Stimulated activated memory B cell treated with anti-CD40 and anti-IgM and Interleukin-4, amounts not matched to agents 10 μg/mL and 1 μg/mL and 100 μg/mL, for 72 hours (primary cell): Measurements from ENCODE around the gene TOMM20.
A peak's percentile ranks its signal among the peaks of the same experiment; 100 is the strongest.

Source experiments
- ATAC-seq: fragments of 150-1000 bp; cut with Tn5 transposase; 2 replicates; pipeline ENCODE4 v1.10.0; 2021
- H3K27ac Mint-ChIP-seq: one replicate; pipeline ENCODE4 v1.8.0; 2022; ENCODE audit warnings: mild to moderate bottlenecking, mixed read lengths
- H3K27me3 Mint-ChIP-seq: one replicate; pipeline ENCODE4 v1.8.0; 2022; ENCODE audit warnings: mixed read lengths
- H3K36me3 Mint-ChIP-seq: one replicate; pipeline ENCODE4 v1.8.0; 2022; ENCODE audit warnings: mixed read lengths
- H3K4me1 Mint-ChIP-seq: one replicate; pipeline ENCODE4 v1.8.0; 2022; ENCODE audit warnings: mixed read lengths
- H3K4me3 Mint-ChIP-seq: one replicate; pipeline ENCODE4 v1.8.0; 2022; ENCODE audit warnings: mild to moderate bottlenecking, moderate library complexity, mixed read lengths
- H3K9me3 Mint-ChIP-seq: one replicate; pipeline ENCODE4 v1.8.0; 2022; ENCODE audit warnings: mixed read lengths

Gene TOMM20

DNA sequence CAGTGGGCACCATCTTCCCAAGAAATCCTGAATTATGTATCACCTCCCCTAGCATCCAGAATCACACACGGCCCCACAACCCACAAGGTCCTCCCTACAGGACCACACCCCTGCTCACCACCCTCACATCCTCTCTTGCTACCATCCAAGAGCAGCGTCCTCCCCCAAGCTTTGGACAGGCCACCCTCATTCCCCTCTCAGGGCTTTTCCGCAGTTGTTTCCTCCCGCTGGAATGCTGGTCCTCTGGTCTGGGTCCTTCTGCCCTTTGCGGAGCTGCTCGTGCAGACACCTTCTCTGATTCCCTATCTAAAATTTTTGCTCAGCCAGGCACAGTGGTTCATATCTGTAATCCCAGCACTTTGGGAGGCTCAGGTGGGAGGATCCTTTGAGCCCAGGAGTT, 56.5 kb downstream of the TOMM20 start:
- H3K9me3 Mint-ChIP-seq = no peaks in the 10 kb centered on the region
- peak overlapping the region; percentile 36 for H3K27ac Mint-ChIP-seq
- H3K4me1 Mint-ChIP-seq = peaks cover 36% of the 10 kb centered on the region
- H3K4me3 Mint-ChIP-seq = no peak overlapping the region
- no peak for ATAC-seq
- no peaks in the 10 kb centered on the region for H3K36me3 Mint-ChIP-seq
- H3K27me3 Mint-ChIP-seq = no peaks in the 10 kb centered on the region

DNA sequence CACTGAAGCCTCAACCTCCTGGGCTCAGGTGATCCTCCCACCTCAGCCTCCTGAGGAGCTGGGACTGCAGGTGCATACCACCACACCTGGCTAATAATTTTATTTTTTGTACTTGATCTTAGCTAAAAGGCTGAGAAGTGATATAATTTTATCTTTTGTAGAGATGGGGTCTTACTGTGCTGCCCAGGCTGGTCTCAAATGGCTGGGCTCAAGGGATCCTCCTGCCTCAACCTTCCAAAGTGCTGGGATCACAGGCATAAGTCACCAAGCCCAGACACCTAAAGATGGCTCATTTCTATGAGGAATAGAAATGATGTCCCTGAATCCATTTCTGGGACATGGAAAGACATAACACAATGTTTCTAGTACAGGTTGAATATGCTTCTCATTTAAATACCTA, 57.8 kb downstream of the TOMM20 start:
- Mint-ChIP-seq H3K27me3 (no peaks in the 10 kb centered on the region), H3K36me3 (no peaks in the 10 kb centered on the region), H3K9me3 (no peaks in the 10 kb centered on the region), H3K27ac (no peak overlapping the region), H3K4me1 (peaks cover 32% of the 10 kb centered on the region), H3K4me3 (no peak overlapping the region)
- no peak for ATAC-seq

DNA sequence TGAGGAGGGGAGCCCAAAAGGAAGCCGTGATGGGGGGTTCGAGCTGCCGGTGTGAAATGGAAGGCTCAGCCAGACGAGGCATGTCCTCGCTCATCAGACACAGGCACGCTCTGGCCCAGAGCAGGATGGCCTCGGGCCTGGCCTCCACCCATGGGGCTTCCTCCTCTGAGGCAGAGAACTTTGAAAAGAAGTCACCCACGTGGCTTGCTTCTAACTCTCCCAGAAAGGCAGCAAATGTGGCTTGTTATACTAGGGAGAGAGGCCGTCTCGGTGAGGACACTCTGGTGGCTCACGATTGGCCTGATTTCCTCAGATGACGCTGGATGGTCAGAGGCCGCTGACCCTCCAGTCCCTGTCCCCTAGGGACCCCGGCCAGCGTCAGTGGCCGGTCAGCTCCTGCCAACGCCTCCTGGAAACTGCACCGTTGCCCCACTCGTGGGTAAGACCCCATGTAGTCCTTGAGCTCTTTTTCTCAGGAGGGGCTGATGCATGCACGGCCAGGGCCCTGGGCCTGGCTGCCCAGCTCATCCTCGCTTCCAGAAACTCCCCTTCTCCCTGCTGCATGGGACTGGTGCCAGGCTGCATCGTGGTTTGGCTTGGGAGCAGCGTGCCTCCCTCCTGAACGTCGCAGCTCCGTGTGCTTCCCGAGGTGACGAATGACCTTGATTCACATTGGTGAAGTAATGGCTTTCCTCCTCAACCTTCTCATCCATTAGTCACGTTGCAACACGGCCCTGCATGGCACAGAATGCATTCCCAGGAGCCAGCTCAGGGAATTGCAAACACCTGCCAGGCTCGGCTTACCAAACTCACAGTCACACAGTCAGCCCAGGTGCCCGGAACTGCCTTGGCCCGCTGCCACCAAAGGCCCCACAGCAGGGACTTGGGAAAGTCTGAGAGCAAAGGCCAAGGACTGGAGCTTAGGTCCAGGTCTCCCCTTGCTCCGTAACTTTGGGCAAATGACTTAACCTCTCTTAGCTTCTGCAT, 58.8 kb downstream of the TOMM20 start:
- H3K4me3 Mint-ChIP-seq = no peak overlapping the region
- H3K27me3 Mint-ChIP-seq = no peaks in the 10 kb centered on the region
- no peak for ATAC-seq
- no peaks in the 10 kb centered on the region for H3K9me3 Mint-ChIP-seq
- no peaks in the 10 kb centered on the region for H3K36me3 Mint-ChIP-seq
- peaks cover 22% of the 10 kb centered on the region for H3K4me1 Mint-ChIP-seq
- no peak overlapping the region for H3K27ac Mint-ChIP-seq

DNA sequence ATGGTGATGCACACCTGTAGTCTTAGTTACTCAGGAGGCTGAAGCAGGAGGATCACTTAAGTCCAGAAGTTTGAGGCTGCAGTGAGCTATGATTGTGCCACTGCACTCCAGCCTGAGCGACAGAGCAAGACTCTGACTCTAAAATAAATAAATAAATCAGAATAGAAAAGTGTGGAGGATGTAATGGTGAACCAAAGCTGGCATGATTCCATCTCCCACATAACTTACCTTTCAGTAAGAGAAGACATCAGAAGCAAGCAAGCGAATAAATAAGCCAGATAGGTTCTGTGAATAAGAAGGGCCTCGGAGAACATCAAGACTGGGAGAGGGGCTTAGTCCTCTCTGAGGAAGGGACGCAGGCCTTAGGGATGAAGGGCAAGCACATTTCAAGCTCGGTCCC, 59.5 kb downstream of the TOMM20 start:
- no peak overlapping the region for H3K27ac Mint-ChIP-seq
- H3K27me3 Mint-ChIP-seq = no peaks in the 10 kb centered on the region
- no peaks in the 10 kb centered on the region for H3K36me3 Mint-ChIP-seq
- H3K4me1 Mint-ChIP-seq = peaks cover 16% of the 10 kb centered on the region
- no peaks in the 10 kb centered on the region for H3K9me3 Mint-ChIP-seq
- ATAC-seq = no peak
- no peak overlapping the region for H3K4me3 Mint-ChIP-seq

DNA sequence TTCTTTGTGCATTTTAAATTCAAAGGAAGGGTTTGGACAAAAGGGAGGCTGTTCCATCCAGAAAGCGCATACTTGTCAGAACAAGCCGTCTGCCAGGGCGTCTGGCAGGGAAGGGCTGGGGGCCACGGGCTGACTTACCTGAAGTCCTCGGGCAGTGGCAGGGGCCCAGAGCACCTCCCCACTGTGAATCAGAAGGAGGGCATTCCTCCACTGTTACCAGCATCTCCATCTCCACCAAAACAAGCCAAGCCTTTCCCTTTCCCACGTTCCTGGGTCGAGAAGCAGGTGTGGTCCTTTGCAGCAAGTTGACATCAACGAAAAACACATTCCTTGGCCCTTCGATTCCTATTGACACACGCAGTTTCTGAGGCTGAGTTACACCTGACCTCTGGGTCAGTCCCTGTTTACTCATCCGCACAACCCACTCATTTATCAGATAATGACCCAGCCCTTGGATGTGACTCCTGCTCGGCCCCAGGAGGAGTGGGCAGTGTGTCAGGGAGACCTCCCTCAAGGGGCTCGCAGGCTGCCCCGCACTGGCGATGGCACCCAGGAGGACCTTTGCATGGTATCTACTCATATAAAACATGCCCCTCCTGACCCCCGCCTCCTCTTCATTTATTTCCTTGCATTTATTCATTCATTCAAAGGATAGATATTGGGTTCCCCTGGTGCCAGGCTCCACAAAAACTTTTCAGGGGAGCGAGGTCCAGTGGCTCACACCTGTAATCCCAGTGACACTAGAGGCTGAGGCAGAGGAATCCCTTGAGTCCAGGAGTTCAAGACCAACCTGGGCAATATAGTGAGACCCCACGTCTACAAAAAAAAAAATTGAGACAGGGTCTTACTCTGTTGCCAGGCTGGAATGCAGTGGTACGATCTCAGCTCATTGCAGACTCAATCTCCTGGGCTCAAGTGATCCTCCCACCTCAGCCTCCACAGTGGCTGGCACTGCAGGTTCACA, 60.2 kb downstream of the TOMM20 start:
- H3K27me3 Mint-ChIP-seq = no peaks in the 10 kb centered on the region
- H3K36me3 Mint-ChIP-seq = no peaks in the 10 kb centered on the region
- H3K9me3 Mint-ChIP-seq = no peaks in the 10 kb centered on the region
- ATAC-seq = no peak
- H3K27ac Mint-ChIP-seq = no peak overlapping the region
- H3K4me3 Mint-ChIP-seq = no peak overlapping the region
- peaks cover 17% of the 10 kb centered on the region for H3K4me1 Mint-ChIP-seq

DNA sequence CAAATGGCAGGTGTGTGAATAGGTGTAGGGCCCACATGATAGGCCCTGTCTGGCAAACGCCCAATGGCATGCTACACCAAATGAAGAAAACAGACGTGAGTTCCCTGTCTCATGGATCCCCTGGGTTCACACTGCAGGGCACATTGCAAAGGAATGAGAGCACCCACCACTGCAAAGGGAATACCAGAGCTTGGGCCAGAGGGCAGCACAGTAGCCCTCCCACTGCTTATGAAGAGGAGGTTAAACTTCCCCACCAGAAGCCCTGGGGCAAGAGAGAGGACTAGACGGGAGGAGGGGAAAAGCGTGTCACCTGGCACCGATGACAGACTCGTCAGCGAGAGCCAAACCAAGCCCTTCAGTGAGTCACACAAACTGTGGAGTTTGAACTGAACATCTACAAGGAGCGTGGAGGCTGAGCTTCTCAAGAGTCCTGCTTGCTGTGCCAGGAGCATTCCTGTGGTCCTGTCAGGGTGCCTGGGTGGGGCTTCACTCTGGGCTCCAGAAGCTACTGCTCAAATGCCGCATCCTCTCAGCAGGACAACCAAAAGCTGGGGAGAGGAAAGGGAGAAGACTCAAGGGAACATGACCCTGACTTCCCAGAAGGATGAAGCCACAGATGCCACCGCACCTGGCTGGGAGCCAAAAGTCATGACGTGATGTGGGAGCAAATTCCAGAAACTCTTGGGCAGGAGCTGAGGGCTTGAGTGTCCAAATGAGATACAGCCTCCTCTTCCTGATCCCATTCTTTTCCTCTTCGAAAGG, 61.1 kb downstream of the TOMM20 start:
- no peaks in the 10 kb centered on the region for H3K36me3 Mint-ChIP-seq
- no peaks in the 10 kb centered on the region for H3K9me3 Mint-ChIP-seq
- no peak for ATAC-seq
- no peak overlapping the region for H3K4me3 Mint-ChIP-seq
- H3K4me1 Mint-ChIP-seq = peaks cover 20% of the 10 kb centered on the region
- no peaks in the 10 kb centered on the region for H3K27me3 Mint-ChIP-seq
- H3K27ac Mint-ChIP-seq = no peak overlapping the region

DNA sequence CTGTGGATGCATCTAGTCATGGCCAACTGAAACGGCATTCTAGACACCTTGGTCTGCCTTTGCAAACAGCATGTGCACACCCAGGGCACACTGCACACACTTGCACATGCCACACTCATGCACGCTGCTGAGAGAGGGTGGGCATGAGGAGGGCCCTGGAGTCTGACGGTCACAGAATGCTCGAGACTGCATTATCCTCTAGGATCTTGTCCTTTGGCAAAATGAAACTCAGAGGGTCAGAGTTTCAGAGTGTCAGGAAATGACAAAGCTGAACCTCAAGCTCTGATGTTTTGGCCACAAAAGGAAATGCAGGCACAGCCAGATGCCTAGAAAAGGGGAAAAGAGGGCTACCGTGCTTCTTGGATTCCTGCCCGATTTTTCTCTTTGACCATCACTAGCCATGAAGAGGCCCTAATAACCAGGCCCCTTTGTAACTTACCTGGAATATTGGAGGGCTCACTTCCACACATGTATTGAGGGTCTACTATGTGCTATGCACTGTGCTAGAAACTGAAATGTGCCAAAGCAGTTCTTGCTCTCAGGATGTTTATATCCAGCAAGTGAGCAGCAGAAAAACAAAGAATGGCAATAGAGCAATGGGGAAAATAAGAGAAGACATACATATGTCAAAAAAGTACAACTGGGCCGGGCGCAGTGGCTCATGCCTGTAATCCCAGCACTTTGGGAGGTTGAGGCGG, 65.4 kb downstream of the TOMM20 start:
- H3K27ac Mint-ChIP-seq = peak overlapping the region; percentile 81
- H3K9me3 Mint-ChIP-seq = no peaks in the 10 kb centered on the region
- H3K4me1 Mint-ChIP-seq = peaks cover 47% of the 10 kb centered on the region
- no peaks in the 10 kb centered on the region for H3K27me3 Mint-ChIP-seq
- ATAC-seq = peak; percentile 20
- no peaks in the 10 kb centered on the region for H3K36me3 Mint-ChIP-seq
- no peak overlapping the region for H3K4me3 Mint-ChIP-seq

DNA sequence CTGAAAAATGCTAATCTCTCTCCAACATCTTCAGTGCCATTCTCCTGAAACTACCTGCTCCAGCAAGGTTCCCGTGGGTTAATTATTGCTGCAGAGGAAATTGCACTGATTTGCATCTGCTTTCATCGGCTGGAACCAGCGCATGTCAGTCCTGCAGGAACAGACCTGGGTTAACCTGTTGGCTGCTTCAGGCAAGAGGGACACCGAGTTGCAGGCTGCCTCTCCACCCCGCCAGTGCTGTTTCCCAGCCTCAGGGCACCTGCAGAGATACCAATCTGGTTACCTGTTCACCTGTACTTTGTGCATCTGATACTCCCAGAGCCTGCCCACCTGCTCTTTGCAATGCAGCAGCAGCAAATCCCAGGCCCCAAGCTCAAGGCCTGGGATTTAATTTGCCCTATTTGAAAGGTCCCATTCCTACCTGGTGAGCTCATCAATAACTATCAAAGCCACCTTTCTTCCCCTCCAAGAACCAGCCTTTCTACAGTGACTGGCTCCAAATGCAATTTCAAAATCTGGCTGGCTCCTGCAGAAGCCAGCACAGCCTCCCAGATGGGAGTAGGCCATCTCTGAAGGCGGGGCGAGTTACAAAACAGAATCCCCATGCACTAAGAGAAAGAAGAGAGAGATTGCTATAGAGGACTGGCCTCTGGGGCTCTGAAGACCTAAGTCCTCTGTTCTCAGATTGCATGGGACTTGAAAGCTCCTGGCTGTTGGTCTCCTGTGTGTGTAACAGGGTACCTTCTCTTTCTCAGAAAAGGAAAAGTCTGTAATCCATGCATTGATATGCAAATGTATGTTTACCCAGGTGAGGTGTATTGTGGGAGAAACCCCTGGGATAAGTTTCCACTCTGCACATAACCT, 67.8 kb downstream of the TOMM20 start:
- Mint-ChIP-seq H3K4me3 (no peak overlapping the region), H3K9me3 (no peaks in the 10 kb centered on the region), H3K4me1 (peaks cover 41% of the 10 kb centered on the region), H3K27ac (peak overlapping the region; percentile 21), H3K36me3 (no peaks in the 10 kb centered on the region), H3K27me3 (no peaks in the 10 kb centered on the region)
- no peak for ATAC-seq
